ENCODE results near the gene KCNF1.

Gene KCNF1

DNA sequence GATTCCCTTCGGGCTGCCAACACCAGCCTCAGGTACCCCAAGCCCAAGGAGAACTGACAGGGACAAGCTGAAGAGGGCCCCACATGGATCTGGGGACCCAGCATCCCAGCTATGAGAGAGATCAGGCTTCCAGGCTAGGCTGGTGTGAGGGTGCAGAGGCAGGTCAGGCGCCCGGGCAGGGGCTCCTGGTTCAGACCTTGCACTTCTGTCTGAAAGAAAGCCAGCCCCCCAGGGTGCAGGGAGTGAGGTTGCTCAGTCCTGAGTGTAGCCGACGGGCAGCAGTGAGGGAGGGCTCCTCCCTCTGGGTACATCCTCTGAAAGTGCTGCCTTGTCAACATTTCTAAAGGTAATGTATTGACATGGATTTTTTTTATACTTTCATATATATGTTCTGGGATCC is 33.1 kb downstream of the KCNF1 start:
- H3K27ac ChIP-seq (ENCODE audit: low read depth, low read length): no peak overlapping the region
- no peaks in the 10 kb centered on the region for H3F3A ChIP-seq (ENCODE audit: control insufficient read depth, insufficient read depth)
- H3K9me2 ChIP-seq (replicated peaks; ENCODE audit: control insufficient read depth, low read length): no peaks in the 10 kb centered on the region
- no peaks in the 10 kb centered on the region for H3K79me2 ChIP-seq (ENCODE audit: control insufficient read depth, low read length)
- H3K36me3 ChIP-seq (ENCODE audit: control insufficient read depth, low read length): no peaks in the 10 kb centered on the region
- H3K4me1 ChIP-seq (ENCODE audit: control insufficient read depth, low read length): no peaks in the 10 kb centered on the region
- H3K27me3 ChIP-seq (ENCODE audit: control insufficient read depth, low read length): peaks cover 2% of the 10 kb centered on the region; the same call in 1 of the 2 replicates
- TF ChIP-seq EZH2phosphoT487 (IDR thresholded peaks at IDR 0.05; ENCODE audit: borderline replicate concordance, low read length): no peak
- TF ChIP-seq, protein P1, sequence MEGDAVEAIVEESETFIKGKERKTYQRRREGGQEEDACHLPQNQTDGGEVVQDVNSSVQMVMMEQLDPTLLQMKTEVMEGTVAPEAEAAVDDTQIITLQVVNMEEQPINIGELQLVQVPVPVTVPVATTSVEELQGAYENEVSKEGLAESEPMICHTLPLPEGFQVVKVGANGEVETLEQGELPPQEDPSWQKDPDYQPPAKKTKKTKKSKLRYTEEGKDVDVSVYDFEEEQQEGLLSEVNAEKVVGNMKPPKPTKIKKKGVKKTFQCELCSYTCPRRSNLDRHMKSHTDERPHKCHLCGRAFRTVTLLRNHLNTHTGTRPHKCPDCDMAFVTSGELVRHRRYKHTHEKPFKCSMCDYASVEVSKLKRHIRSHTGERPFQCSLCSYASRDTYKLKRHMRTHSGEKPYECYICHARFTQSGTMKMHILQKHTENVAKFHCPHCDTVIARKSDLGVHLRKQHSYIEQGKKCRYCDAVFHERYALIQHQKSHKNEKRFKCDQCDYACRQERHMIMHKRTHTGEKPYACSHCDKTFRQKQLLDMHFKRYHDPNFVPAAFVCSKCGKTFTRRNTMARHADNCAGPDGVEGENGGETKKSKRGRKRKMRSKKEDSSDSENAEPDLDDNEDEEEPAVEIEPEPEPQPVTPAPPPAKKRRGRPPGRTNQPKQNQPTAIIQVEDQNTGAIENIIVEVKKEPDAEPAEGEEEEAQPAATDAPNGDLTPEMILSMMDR (IDR thresholded peaks at IDR 0.05; ENCODE audit: low read depth, low read length, poor library complexity, severe bottlenecking): no peak
- peaks cover 3% of the 10 kb centered on the region; the same call in 1 of the 2 replicates for H3K9me3 ChIP-seq (ENCODE audit: control insufficient read depth, insufficient read depth, low read length)
- no peak overlapping the region for H3K4me2 ChIP-seq (ENCODE audit: low read length)
- H4K20me1 ChIP-seq (ENCODE audit: control insufficient read depth, insufficient read depth, low read depth, low read length): no peaks in the 10 kb centered on the region
- no peak overlapping the region for H3K4me3 ChIP-seq (ENCODE audit: low read length)

DNA sequence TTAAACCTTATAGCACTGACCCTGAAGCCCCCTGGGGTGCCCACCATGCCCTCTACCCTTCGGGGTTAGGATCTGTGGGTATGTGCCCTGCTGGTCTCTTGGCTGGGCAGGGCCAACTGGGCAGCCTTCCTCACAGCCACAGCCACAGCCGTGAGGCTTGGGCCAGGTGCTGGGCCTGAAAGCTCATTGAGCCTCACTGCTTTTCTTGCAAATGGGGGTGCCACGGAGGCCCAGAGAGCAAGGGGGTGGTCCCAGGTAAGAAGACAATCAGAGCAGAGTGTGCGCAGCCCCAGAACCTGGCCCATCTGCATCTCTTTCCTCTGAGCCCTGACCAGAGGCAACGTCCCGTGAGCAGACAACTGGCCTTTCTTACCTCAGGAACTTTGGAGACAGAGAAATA is 34.7 kb downstream of the KCNF1 start:
- Histone ChIP-seq H3K36me3 (ENCODE audit: control insufficient read depth, low read length) (no peaks in the 10 kb centered on the region), H4K20me1 (ENCODE audit: control insufficient read depth, insufficient read depth, low read depth, low read length) (no peaks in the 10 kb centered on the region), H3K27ac (ENCODE audit: low read depth, low read length) (no peak overlapping the region), H3K9me2 (replicated peaks; ENCODE audit: control insufficient read depth, low read length) (no peaks in the 10 kb centered on the region), H3K4me3 (ENCODE audit: low read length) (no peak overlapping the region), H3K4me2 (ENCODE audit: low read length) (no peak overlapping the region), H3F3A (ENCODE audit: control insufficient read depth, insufficient read depth) (no peaks in the 10 kb centered on the region), H3K27me3 (ENCODE audit: control insufficient read depth, low read length) (peaks cover 2% of the 10 kb centered on the region; the same call in 1 of the 2 replicates), H3K9me3 (ENCODE audit: control insufficient read depth, insufficient read depth, low read length) (no peaks in the 10 kb centered on the region; the same call in 1 of the 2 replicates), H3K4me1 (ENCODE audit: control insufficient read depth, low read length) (no peaks in the 10 kb centered on the region), H3K79me2 (ENCODE audit: control insufficient read depth, low read length) (no peaks in the 10 kb centered on the region)
- TF ChIP-seq, protein P1 (IDR thresholded peaks at IDR 0.05; ENCODE audit: low read depth, low read length, poor library complexity, severe bottlenecking): no peak
- no peak for TF ChIP-seq EZH2phosphoT487 (IDR thresholded peaks at IDR 0.05; ENCODE audit: borderline replicate concordance, low read length)

DNA sequence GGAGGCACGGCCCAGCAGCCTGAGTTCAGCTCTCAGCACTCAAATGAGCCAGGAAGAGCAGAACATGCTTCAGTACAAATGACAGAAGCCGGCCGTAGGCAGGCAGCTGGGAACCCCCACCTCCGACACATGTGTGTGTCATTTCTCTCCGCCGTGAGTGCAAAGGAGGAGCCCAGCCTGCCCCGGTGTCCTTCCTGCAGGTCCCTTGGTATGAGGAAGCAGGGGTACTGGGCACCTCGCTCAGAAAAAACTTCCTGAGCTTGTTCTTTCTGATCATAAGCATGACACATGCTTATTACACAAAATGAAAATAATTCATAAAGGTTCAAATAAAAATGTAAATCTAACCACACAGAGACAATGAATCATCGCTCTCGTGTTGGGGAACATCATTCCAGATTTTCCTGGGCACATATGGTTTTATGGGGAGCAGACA is 35.3 kb downstream of the KCNF1 start:
- Histone ChIP-seq H3K9me2 (replicated peaks; ENCODE audit: control insufficient read depth, low read length) (no peaks in the 10 kb centered on the region), H3K27me3 (ENCODE audit: control insufficient read depth, low read length) (peaks cover 2% of the 10 kb centered on the region; the same call in 1 of the 2 replicates), H3K36me3 (ENCODE audit: control insufficient read depth, low read length) (no peaks in the 10 kb centered on the region), H3K4me2 (ENCODE audit: low read length) (no peak overlapping the region), H3F3A (ENCODE audit: control insufficient read depth, insufficient read depth) (no peaks in the 10 kb centered on the region), H3K27ac (ENCODE audit: low read depth, low read length) (no peak overlapping the region), H3K79me2 (ENCODE audit: control insufficient read depth, low read length) (no peaks in the 10 kb centered on the region), H3K9me3 (ENCODE audit: control insufficient read depth, insufficient read depth, low read length) (no peaks in the 10 kb centered on the region; the same call in 1 of the 2 replicates), H4K20me1 (ENCODE audit: control insufficient read depth, insufficient read depth, low read depth, low read length) (no peaks in the 10 kb centered on the region), H3K4me3 (ENCODE audit: low read length) (no peak overlapping the region), H3K4me1 (ENCODE audit: control insufficient read depth, low read length) (no peaks in the 10 kb centered on the region)
- TF ChIP-seq EZH2phosphoT487 (IDR thresholded peaks at IDR 0.05; ENCODE audit: borderline replicate concordance, low read length): no peak
- TF ChIP-seq, protein P1 (IDR thresholded peaks at IDR 0.05; ENCODE audit: low read depth, low read length, poor library complexity, severe bottlenecking): no peak
